Testis (tissue), 2 donors: ENCODE results near the gene RPTOR.

Experiments used
- CTCF ChIP-seq, 3 experiments: fragments of 450-650 bp in 2 of 3; fragments of 200-600 bp in 1 of 3; sonication (generic) in 1 of 3; IDR thresholded peaks; one replicate each; pipeline ENCODE4 v1.5.1; 2016 to 2019; ENCODE audit warnings: antibody characterized with exemption in 3 of 3, mild to moderate bottlenecking in 2 of 3, moderate library complexity in 1 of 3
- POLR2A ChIP-seq: fragments of 450-650 bp; IDR thresholded peaks from one replicate; pipeline ENCODE4 v1.6.1; 2017; ENCODE audit warnings: antibody characterized with exemption, mild to moderate bottlenecking, moderate library complexity

- TF ChIP-seq POLR2A (no peak), CTCF (IDR thresholded peaks at IDR 0.05) (no peak)
These were observed 87.5 kb downstream of the RPTOR start for GRCh38 chr17:80632046-80632581.
